Activated B cell treated with CpG ODN at 0.5 μM for 24 hours (primary cell): ENCODE data around the gene HGS. TPM values are rescaled to one million over a fixed set of nuclear protein-coding genes. Genes with fewer than 3 reads are reported as not detected.

ENCODE experiments used
- ATAC-seq: fragments of 200-7000 bp; cut with Tn5 transposase; one replicate; pipeline ENCODE4 v1.10.0; 2021; ENCODE audit warnings: low read depth, mild to moderate bottlenecking, moderate library complexity
- CTCF ChIA-PET: fragments of 350-600 bp; sonication (Branson Sonifier 250); formaldehyde crosslinking; loops from one replicate; lab custom pipeline; 2021; ENCODE audit warnings: antibody characterized with exemption; lab: Charles Lee
- POLR2A ChIA-PET: fragments of 350-600 bp; sonication (Branson Sonifier 250); formaldehyde crosslinking; loops from one replicate; lab custom pipeline; 2021; ENCODE audit warnings: antibody characterized with exemption; lab: Charles Lee
- DNase-seq: peaks from one replicate; pipeline ENCODE4 v3.0.0; 2022
- H3K27ac Mint-ChIP-seq: one replicate; pipeline ENCODE4 v1.8.0; 2020; ENCODE audit warnings: mixed read lengths
- H3K27me3 Mint-ChIP-seq: one replicate; pipeline ENCODE4 v1.8.0; 2021; ENCODE audit warnings: mixed read lengths
- H3K36me3 Mint-ChIP-seq: one replicate; pipeline ENCODE4 v1.8.0; 2021; ENCODE audit warnings: low read depth, mixed read lengths
- H3K4me1 Mint-ChIP-seq: one replicate; pipeline ENCODE4 v1.8.0; 2021; ENCODE audit warnings: mixed read lengths
- H3K4me3 Mint-ChIP-seq: one replicate; pipeline ENCODE4 v1.8.0; 2020; ENCODE audit warnings: mild to moderate bottlenecking, mixed read lengths
- H3K9me3 Mint-ChIP-seq: one replicate; pipeline ENCODE4 v1.8.0; 2020; ENCODE audit warnings: mixed read lengths
- intact Hi-C: fragments of 100-400 bp; cut with micrococcal nuclease; formaldehyde crosslinking; loops from one replicate; pipeline ENCODE4 v1.15.1; 2024
- total RNA-seq: library from RNA; stranded (reverse); gene quantifications from 2 replicates; pipeline ENCODE4 v1.2.3, GENCODE V29; 2022
- TF ChIP-seq, protein P1 (sequence below): fragments of 200-600 bp; IDR thresholded peaks from one replicate; pipeline ENCODE4 v1.8.0; 2022; ENCODE audit warnings: antibody characterized with exemption, mild to moderate bottlenecking

Gene HGS
- total RNA-seq, 1 donor from 2014 or later: 151 TPM

DNA sequence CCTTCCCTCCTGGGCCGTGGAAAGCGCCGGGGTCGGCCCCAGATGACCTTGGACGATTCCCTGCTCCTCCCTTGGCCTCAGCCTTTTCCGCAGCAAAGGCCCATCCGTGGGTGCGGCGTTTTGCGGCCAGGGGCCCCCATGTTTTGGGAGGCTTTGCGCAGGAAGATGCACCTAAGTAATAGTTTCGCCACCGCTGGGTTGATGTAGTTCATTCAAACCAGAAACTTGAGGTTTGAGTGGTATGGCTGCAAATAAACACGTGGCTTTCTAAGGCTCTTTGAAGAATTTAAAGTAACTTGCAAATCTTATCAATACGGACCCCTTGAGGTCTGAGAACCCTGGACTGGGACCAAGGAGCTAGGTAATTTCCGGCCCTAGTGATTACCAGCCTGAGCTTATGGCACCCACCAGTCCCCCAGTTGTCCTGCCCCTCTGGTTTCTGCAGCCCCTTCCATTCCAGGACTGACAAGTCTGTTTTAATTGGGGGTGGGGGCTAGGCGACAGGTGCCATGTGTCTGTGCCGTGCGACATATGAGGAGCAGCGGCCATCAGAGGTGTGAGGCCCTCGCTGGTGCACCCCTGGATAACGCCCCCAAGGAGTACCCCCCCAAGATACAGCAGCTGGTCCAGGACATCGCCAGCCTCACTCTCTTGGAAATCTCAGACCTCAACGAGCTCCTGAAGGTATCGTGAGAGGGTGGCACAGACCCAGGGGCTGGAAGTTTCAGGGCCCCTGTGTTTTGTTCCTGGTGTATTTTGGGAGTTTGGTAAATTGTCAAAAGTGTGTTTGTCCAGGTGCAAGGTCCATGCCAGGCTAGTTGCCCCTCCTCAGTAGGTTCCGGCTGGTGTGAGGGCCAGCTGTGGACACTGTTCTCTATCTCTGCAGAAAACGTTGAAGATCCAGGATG, 20.2 kb downstream of the HGS start:
- CTCF ChIA-PET: no interaction called here
- POLR2A ChIA-PET: interaction anchor here (0.6 to 3.4 kb wide), 17 partner anchors 8 to 481 kb away, joined by 3 to 39 read pairs (median 4); partner anchors contain the start of genes ACTG1, ARL16, CCDC137 and CEP131
- Mint-ChIP-seq H3K4me3 (peak overlapping the region; percentile 83), H3K27me3 (no peaks in the 10 kb centered on the region), H3K36me3 (peaks cover 48% of the 10 kb centered on the region), H3K4me1 (peaks cover 38% of the 10 kb centered on the region), H3K9me3 (no peaks in the 10 kb centered on the region), H3K27ac (peak overlapping the region; percentile 53)
- DNase-seq: no peak
- intact Hi-C loops: loop anchor here (1.0 to 2.0 kb wide), 5 partner anchors 8 to 156 kb away; partner anchors contain the start of genes ARL16, CCDC137, MCRIP1 and OXLD1
- no peak for ATAC-seq
- TF ChIP-seq, protein P1, sequence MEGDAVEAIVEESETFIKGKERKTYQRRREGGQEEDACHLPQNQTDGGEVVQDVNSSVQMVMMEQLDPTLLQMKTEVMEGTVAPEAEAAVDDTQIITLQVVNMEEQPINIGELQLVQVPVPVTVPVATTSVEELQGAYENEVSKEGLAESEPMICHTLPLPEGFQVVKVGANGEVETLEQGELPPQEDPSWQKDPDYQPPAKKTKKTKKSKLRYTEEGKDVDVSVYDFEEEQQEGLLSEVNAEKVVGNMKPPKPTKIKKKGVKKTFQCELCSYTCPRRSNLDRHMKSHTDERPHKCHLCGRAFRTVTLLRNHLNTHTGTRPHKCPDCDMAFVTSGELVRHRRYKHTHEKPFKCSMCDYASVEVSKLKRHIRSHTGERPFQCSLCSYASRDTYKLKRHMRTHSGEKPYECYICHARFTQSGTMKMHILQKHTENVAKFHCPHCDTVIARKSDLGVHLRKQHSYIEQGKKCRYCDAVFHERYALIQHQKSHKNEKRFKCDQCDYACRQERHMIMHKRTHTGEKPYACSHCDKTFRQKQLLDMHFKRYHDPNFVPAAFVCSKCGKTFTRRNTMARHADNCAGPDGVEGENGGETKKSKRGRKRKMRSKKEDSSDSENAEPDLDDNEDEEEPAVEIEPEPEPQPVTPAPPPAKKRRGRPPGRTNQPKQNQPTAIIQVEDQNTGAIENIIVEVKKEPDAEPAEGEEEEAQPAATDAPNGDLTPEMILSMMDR: no peak

DNA sequence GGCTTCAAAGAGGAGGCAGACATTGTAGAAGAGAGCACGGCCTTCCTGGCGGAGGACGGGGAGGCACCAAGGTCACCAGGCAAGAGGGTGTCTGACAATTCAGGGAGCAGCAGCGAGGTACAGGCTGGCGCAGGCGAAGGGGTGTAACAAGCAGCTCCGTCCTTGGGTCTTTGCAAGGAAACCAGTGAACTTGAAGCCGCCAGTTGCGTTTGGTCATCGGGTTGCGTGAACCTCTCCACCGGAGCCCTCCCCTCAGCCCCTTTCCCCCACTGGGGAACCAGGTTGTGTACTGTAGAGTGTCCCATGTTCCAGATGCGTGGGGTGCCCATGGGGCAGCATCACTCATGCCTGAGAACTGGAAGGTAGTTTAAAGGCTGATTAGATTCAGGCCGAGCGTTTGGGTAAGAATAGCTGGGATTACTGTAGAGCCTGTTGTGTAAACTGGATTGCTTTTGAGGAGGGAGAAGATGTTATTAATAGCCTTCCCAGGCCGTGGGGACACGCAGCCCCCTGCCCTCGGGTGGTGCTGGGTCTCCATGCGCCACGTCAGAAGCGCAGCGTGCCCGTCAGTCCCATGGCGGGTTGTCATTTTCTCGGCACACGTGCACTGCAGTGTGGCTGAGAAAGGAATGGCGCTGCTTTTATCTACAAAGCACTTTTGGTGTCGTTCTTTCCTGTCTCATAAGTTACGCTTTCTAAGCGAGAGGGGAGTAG, 21.9 kb downstream of the HGS start:
- H3K4me1 Mint-ChIP-seq: peaks cover 40% of the 10 kb centered on the region
- POLR2A ChIA-PET: no interaction called here
- no peak overlapping the region for H3K27ac Mint-ChIP-seq
- CTCF ChIA-PET: no interaction called here
- intact Hi-C loops: no loop called here
- H3K9me3 Mint-ChIP-seq: no peaks in the 10 kb centered on the region
- ATAC-seq (no peak), DNase-seq (no peak)
- peak overlapping the region; percentile 26 for H3K4me3 Mint-ChIP-seq
- no peaks in the 10 kb centered on the region for H3K27me3 Mint-ChIP-seq
- peaks cover 38% of the 10 kb centered on the region for H3K36me3 Mint-ChIP-seq
- TF ChIP-seq, protein P1: no peak

DNA sequence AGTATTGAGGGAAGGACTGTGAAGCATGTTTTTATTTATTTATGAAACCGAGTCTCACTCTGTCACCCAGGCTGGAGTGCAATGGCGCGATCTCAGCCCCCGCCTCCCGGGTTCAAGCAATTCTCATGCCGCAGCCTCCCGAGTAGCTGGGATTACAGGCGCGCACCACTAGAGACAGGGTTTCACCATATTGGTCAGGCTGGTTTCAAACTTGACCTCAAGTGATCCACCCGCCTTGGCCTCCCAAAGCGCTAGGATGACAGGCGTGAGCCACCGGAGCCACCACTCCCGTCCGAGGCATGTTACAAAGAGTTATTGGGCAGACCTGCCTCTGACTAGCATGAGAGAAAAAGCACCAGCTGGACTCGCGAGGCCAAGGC, 22.4 kb downstream of the HGS start:
- no peaks in the 10 kb centered on the region for H3K27me3 Mint-ChIP-seq
- intact Hi-C loops: no loop called here
- POLR2A ChIA-PET: interaction anchor here (1.1 kb wide), 1 partner anchor 21 kb away, joined by 3 read pairs; no protein-coding TSS in a partner anchor
- H3K4me1 Mint-ChIP-seq: peaks cover 40% of the 10 kb centered on the region
- peaks cover 33% of the 10 kb centered on the region for H3K36me3 Mint-ChIP-seq
- DNase-seq (no peak), ATAC-seq (no peak)
- H3K9me3 Mint-ChIP-seq: no peaks in the 10 kb centered on the region
- no peak overlapping the region for H3K4me3 Mint-ChIP-seq
- CTCF ChIA-PET: no interaction called here
- TF ChIP-seq, protein P1: no peak
- H3K27ac Mint-ChIP-seq: no peak overlapping the region

DNA sequence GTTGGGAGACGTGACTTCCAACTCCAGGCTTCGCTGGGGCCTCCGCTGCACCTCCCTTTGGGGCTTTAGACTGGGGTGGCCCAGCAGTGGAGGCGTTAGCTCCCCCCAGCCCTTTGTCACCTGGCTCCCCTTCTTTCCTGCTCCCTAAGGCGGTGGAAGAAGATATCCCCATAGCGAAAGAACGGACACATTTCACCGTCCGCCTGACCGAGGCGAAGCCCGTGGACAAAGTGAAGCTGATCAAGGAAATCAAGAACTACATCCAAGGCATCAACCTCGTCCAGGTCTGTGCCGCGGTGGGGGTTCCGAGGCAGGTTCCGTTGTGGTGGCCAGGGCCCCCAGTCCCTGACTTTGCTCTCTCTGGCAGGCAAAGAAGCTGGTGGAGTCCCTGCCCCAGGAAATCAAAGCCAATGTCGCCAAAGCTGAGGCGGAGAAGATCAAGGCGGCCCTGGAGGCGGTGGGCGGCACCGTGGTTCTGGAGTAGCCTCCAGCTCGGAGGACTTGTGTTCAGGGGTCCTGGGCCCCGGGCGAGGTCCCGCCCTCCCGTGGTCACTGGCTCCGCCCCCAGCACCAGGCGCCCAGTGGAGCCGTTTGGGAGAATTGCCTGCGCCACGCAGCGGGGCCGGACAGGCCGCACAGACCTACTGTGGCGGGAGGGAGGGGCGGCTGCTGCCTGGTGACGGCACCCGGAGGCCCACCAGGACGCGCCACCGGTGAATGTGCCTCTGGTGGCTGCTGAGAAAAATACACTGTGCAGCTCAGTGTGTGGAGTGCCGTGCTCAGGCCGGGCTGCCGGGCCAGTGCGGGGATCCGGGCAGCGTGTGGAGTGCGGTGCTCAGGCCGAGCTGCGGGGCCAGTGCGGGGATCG, 23.2 kb downstream of the HGS start:
- DNase-seq (no peak), ATAC-seq (no peak)
- POLR2A ChIA-PET: interaction anchor here (0.5 to 1.1 kb wide), 4 partner anchors 12 to 1142 kb away, joined by 3 to 7 read pairs (median 4); no protein-coding TSS in a partner anchor
- Mint-ChIP-seq H3K36me3 (peaks cover 29% of the 10 kb centered on the region), H3K27me3 (no peaks in the 10 kb centered on the region), H3K9me3 (no peaks in the 10 kb centered on the region), H3K27ac (no peak overlapping the region), H3K4me1 (peaks cover 37% of the 10 kb centered on the region), H3K4me3 (no peak overlapping the region)
- intact Hi-C loops: no loop called here
- TF ChIP-seq, protein P1: no peak
- CTCF ChIA-PET: no interaction called here
